IPS-18c (cell line): Measurements from ENCODE around the gene ACBD4.
"Not testable (repeated sequence)": the region's sequence is repeated elsewhere in the genome, so short reads cannot be mapped to it uniquely, and the experiment has no call there.

ENCODE experiments used
- H3K4me3 ChIP-seq: 2 replicates; pipeline ENCODE4 v1.7.0; 2013; ENCODE audit warnings: low read depth, mild to moderate bottlenecking, low read length, moderate library complexity; ENCODE audit not compliant: insufficient read depth
- H3K9me3 ChIP-seq: one replicate; pipeline ENCODE4 v1.6.1; 2013; ENCODE audit warnings: mild to moderate bottlenecking, low read length, moderate library complexity; ENCODE audit not compliant: control insufficient read depth, insufficient read depth

ACBD4 gene

DNA sequence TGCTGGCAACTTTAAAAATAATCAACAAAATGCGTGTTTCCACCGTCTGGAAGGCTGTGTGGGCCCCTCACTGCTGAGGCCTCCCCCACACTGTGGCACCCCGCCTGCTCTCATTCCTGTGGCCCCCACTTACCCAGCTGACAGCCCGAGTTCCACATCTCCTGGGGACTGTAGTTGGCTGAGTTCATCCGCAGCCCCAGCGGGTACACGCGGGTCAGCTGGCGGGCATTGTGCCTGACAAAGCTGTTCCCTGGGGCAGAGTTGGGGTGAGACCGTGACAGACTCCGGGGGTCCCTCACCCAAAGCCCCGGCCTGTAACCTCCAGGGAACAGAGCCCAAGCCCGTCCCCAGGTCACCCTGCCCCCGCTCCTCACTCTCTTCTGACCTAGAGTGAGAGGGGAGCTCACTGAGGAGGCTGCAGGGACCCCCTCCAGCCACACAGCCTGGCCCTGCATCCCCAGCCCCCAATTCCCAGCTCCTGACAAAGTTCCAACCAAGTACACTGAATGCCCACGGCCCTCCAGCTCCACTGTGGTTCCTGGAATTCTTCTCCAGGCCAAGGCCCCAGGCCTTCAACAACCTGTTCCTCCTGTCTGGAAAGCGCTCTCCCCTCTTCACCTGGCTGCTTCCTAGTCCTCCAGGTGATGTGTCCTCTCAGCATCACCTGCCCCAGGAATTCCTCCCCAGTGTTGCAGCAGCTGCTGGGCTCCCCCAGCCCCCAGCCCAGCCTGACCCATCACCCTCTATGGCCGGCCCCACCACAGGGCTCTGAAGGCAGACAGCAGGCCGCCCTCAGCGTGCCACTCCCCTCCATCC is 21.2 kb upstream of the ACBD4 start:
- no peak overlapping the region for H3K4me3 ChIP-seq
- H3K9me3 ChIP-seq, result peaks cover 2% of the 10 kb centered on the region

DNA sequence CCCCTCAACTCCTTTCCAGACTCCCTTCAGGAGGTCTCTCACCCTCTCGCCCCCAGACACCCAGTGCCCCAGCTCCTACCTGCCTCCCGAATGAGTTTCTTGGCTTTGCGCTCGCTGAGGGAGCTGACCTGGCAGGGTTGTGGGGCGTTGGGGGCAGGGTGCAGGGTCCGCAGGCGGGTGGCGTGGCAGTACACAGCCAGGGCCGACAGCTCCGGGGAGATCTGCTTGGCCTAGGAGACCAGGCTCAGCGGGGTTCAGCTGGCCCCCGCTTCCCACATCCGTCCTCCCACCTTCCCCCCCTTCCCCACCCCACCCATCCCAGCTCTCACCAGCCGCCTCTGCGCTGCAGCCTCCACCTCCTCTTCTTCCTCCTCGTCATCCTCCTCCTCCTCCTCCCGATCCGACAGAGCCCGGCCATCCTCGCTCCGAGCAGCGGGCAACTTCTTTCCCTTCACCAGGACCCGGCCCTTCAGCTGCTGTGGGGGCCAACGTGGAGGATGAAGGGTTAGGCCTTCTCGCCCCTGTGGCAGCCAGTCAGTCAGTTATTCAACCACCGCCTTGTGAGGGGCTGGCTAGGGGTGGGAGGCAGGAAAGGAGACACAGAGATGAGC is 20.4 kb upstream of the ACBD4 start:
- no peak overlapping the region for H3K4me3 ChIP-seq
- peaks cover 2% of the 10 kb centered on the region for H3K9me3 ChIP-seq

DNA sequence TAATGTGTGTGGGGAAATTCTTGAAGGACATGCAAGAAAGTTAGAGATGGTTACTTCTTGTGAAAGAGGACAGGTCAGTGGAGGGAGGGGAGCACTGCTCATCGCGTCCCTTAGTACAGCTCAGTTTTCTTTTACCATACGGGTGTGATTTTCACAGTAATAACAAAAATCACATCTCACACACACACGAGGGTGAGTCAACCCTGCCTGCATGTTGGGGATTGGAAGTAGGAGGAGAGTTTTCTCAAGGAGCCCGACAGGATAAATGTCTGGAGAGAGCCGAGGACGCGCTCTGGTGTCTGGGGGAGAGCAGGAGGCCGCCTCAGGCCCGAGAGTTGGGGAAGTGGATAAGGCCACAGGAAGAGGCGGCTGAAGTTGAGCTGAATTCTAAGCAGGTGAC is 19.6 kb upstream of the ACBD4 start:
- Histone ChIP-seq H3K9me3 (peaks cover 2% of the 10 kb centered on the region), H3K4me3 (no peak overlapping the region)

DNA sequence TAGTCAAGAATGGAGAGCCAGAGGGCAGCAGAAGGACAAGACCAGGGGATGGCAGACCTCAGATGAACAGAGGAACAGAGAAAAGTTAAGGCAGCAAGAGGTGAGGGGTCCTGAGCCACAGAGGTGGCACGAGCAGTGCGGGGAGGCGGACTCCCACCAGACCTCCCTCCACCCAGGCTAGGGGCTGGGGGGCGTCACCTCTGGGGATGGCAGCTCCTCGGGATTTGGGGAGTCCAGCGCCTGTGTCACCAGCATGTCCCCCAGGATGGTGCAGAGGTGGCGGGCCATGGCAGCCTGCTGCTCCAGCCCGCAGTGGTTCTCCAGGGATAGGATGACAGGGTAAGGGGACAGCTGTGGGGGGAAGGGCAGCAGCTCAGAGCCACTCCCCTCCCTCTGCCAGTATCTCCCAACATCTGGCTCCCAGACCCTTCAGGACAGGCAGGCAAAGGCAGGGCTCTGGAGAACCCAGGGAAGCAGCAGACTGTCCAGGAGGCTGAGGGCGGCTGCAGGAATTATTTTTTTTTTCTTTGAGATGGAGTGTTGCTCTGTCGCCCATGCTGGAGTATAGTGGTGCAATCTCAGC is 19.0 kb upstream of the ACBD4 start:
- Histone ChIP-seq H3K4me3 (no peak overlapping the region), H3K9me3 (peaks cover 2% of the 10 kb centered on the region)

DNA sequence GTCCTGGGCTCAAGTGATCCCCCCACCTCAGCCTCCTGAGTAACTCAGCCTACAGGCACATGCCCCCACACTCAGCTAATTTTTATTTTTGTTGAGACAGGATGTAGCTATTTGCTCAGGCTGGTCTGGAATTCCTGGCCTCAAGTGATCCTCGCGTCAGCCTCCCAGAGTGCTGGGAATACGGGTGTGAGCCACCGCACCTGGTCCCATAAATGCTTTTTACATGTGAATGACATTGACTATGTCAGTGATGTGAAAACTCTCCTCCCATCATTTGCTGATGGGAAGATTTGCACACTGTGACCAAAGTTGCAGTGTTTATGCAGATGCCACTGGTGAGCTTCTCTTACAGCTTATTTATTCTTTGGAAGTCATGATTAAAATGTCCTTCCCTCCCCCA is 18.2 kb upstream of the ACBD4 start:
- H3K4me3 ChIP-seq, result no peak overlapping the region
- no peaks in the 10 kb centered on the region for H3K9me3 ChIP-seq

DNA sequence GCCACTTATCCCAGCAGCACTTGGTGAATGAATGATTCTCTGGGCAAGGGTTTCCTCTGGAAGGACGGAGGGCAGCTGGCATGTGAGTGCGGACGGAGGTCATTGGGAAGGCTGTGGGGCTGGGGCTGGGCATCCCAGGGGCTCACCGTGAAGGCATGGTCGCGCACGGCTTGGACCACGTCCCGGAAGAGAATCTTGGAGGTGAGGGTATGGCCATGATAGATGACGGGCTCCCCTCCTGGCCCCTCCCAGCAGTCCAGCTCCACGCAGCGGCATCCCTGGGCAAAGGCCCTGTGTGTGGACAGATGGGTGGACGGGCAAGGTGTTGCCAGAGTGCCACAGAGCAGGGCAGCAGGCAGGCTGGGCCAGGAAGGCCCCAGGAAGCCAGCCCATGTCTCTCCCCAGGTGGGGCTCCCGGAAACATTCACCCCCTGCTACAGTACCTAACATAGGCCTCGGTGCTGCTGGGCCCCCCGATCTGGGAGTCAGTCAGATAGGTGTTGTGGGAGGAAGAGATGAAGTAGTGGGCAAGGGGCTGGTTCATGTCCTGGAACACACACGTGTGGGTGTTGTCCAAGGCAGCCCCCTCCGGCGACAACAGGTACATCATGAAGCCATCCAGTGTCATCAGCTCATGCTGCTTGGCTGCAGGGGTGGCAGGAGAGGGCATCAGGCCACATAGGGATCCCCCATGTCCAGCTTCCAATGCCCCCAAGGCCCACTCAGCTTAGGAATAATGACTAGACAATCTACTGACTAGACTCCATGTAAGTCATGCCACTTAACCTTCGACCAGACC is 17.4 kb upstream of the ACBD4 start:
- Histone ChIP-seq H3K9me3 (no peaks in the 10 kb centered on the region), H3K4me3 (no peak overlapping the region)

DNA sequence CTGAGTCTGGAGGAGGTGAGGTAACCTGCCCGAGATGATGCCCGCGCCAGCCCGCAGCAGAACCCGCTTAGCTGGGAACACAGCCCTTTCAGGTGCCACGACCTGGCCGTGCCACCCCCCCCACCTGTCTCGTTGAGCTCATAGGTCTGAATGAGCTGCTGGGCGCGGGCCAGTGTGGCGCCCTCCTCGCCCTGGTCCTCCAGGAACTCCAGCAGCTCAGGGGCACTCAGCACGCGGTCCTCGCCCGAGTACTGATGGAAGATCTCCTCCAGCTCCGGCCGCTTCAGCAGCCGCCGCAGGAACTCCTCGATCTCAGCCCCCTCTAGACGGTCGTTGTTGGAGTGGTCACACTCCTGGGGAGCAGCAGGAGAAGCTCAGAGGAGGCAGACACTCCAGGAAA is 16.8 kb upstream of the ACBD4 start:
- H3K4me3 ChIP-seq, result no peak overlapping the region

DNA sequence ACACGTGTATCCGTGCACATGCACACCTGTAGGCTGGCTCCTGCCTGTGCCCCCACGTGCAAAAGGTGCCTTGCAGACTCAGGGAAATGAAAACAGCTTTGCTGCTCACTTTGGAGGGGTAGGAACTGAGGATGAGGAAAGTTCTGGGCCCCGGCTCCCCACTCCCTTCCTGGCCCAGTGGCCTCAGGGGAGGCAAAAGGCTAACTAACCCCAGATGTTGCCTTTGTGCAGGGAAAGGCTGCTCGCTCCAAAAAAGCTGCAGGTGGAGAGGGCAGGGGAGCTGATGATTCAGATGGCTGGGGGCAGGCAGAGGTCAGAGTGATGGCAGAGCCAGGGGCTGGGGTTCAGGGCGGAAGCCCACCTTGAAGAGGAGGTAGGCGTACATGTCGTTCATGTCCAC is 15.5 kb upstream of the ACBD4 start:
- Histone ChIP-seq H3K4me3 (no peak overlapping the region), H3K9me3 (no peaks in the 10 kb centered on the region)

More for the DNA sequence above, 16.8 kb upstream of the ACBD4 start:
- no peaks in the 10 kb centered on the region for H3K9me3 ChIP-seq

DNA sequence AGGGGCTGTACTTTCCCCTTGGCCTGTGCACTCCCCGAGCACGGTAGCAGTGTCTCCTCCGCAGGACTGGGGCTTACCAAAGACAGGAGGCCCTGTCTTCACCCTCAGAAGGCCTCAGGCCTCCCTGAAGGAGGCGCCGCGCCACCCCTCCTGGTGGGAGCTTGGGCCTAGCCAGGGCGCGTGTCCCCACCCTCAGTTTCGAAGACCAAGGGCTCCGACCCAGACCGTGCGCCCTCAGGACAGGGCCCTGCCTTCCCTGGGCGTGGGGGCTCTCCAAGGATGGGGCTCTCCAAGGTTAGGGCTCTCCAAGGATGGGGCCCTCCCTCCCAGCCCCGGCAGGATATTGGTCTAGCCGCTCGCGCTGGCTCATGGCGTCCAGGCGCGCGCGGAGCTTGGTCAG is 14.9 kb upstream of the ACBD4 start:
- no peaks in the 10 kb centered on the region for H3K9me3 ChIP-seq
- H3K4me3 ChIP-seq, result no peak overlapping the region

DNA sequence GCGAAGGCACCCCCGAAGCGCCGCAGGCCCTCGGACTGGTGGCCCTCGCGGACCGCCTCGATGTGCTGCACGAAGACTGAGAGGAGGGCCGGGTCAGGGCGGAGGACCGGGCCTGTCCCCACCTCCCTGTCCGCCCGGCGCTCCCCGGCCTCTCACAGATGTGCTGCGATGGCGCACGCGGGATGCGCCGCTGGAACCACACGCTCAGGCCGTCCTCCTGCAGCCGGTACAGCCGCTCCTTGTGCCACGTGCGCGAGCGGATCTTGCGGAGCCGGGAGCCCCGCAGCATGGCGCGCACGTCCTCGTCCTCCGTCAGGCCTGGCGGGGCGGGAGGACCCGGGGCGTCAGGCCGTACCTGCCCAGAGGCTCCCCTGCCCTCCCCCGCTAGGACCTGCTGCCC is 14.4 kb upstream of the ACBD4 start:
- Histone ChIP-seq H3K4me3 (no peak overlapping the region), H3K9me3 (no peaks in the 10 kb centered on the region)

DNA sequence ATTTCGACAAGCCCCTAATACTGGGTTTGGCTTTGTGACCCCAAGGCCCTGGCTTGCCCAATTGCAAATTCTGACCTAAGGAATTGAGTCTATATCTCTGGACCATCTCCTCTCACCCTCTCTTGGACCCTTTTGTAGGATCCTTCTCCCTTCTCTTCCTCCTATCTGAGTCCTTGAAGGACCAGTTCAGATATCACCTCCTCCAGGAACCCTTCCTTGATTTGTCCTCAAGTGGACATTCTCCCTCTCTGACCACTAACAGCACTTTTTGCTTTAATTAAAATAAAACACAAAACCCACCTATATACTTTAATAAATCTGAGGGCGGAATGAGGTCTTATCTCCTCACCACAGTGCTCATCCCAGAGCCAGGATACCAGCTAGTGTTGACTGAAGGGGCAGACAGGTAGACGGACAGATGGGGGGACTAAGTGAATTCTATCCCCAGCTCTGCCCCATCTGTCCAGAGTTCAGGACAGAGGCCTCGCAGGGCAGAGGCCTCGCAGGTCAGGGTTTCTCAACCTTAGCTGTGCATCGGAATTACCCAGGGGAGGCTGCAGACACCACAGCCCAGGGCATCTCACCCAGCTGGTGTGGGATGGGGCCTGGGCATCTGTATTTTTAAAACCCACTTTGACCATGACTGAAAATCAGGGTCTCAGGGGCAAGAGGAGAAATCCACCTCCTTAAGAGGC is 12.3 kb upstream of the ACBD4 start:
- no peak overlapping the region for H3K4me3 ChIP-seq
- H3K9me3 ChIP-seq, result no peaks in the 10 kb centered on the region

DNA sequence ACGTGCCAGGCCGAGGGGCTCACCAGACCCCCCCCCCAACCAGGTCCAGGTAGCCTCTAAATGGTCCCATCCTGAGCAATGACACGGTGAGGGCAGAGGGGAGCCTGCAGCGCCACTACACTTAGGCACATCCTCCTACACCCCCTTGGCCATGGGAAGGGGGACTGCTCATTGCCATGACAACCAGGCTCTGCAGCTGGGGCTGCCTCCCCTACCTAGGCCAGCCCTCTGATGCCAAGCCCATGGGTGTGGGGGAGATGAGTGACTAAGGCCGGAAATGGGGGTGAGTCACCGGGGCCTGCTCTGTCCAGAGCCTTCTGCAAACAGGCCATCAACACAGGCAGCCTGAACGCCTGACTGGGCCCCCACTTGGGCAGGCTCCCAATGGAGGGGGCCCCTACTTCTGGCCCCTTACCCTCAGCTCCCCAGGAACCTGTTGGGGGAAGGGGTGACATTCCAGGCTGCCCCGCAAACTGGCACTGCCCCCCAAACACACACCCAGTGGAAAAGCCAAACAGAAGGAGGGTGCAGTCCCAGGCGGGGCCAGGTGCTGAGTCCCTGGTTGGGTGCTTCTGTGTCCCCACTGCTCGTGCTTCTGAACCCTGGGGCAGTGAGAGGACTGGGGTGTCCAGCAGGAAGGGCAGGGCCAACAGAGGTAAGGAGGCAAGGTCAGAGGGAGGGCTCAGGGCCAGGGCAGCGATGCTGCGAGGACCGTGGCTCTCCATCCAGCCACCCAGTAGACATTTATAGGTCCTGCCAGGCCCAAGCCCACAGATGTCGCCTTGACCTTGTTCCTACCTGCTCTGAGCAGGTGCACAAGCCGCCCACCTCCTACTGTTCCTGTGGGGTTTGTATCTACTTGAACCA is 11.3 kb upstream of the ACBD4 start:
- Histone ChIP-seq H3K9me3 (no peaks in the 10 kb centered on the region), H3K4me3 (no peak overlapping the region)

DNA sequence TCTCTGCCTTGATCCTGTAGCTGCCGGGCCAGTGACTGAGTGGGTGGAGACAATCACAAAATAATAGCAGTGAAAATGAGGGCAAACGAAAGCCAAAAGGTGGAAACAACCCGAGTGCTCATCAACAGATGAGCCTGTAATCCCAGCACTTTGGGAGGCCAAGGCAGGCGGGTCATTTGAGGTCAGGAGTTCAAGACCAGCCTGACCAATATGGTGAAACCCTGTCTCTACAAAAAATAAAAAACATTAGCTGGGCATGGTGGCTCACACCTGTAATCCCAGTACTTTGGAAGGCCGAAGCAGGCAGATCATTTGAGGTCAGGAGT is 10.7 kb upstream of the ACBD4 start:
- H3K9me3 ChIP-seq, H3K4me3 ChIP-seq: not testable (repeated sequence)

DNA sequence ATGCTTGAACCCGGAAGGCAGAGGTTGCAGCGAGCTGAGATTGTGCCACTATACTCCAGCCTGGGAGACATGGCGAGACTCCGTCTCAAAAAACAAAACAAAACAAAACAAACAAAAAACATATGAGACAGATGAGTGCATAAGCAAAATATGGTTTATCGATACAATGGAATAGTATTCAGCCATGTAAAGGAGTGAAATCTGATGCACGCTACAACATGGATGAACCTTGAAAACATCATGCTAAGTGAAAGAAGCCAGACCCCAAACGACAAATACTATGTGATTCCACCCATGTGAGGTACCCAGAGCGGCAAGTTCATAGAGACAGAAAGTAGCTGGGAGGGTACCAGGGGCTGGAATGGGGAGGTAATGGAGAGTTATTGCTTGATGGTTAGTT is 10.0 kb upstream of the ACBD4 start:
- no peak overlapping the region for H3K4me3 ChIP-seq
- H3K9me3 ChIP-seq, result no peaks in the 10 kb centered on the region

DNA sequence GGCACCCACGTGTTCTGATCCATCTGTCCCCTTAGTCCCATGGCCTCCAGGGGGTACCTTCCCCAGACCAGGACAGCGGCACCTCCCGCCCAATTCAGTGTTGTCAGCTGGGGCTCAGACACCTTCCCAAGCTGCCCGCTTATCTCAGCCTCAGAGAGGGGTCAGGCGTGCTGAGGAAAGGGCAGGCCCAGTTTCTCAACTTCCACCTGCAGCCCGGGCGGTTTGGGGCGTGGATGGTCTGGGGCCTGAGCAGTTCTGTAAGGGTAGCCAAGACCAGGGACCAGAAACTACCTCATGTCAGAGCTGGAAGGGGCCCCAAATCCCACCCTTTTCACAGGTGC is 8.3 kb upstream of the ACBD4 start:
- peaks cover 2% of the 10 kb centered on the region for H3K9me3 ChIP-seq
- H3K4me3 ChIP-seq, result no peak overlapping the region

DNA sequence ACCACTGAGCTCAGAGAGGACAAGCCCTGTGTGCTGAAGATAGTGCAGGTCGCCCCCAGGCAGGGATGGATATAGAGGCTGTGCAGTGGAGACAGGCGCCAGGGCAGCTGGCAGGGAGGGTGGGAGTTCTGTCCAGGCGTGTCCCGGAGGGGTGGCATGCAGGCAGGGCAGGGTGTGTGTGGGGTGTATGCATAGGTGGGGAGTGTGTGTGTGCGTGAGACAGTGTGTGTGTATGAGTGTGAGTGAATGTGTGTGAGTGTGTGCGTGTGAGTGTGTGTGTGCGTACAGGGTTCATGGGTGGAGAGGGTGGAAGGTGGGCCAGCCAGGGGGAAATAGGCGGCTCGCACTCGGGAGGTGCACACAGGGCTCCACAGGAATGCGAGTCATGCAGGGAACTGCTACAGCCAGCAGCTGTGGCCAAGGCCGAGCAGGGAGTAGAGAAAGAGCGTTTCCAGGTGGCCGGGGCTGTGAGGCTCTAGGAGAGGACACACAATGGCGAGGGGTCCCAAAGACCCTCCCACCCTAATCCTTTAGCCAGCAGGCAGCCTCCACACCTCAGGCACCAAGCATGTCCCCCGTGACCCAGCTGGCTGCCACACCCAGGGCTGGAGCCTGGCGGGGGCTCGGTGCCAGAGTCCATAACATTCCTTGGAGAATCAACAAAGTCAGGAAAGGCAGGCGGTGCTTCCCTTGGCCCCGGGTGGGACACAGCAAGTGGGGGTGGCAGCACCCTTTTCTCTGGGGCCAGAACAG is 7.8 kb upstream of the ACBD4 start:
- Histone ChIP-seq H3K4me3 (no peak overlapping the region), H3K9me3 (peaks cover 2% of the 10 kb centered on the region)
